Activated CD4-positive, alpha-beta memory T cell treated with anti-CD3 and anti-CD28 coated beads for 36 hours (primary cell): ENCODE results near the gene OXTR. TPM values are rescaled to one million over a fixed set of nuclear protein-coding genes. Genes with fewer than 3 reads are reported as not detected.

Experiments
- CTCF ChIA-PET: fragments of 350-600 bp; sonication (Branson Sonifier 250); formaldehyde crosslinking; loops from one replicate; lab custom pipeline; 2021; ENCODE audit warnings: antibody characterized with exemption, inconsistent platforms; lab: Charles Lee
- POLR2A ChIA-PET: fragments of 350-600 bp; sonication (Branson Sonifier 250); formaldehyde crosslinking; loops from one replicate; lab custom pipeline; 2021; ENCODE audit warnings: antibody characterized with exemption; lab: Charles Lee
- DNase-seq: peaks from one replicate; pipeline ENCODE4 v3.0.0-alpha.2; 2020
- H3K27ac Mint-ChIP-seq: one replicate; pipeline ENCODE4 v1.8.0; 2021; ENCODE audit warnings: mixed read lengths
- H3K27me3 Mint-ChIP-seq: one replicate; pipeline ENCODE4 v1.8.0; 2021; ENCODE audit warnings: mixed read lengths
- H3K36me3 Mint-ChIP-seq: one replicate; pipeline ENCODE4 v1.8.0; 2021; ENCODE audit warnings: mixed read lengths
- H3K4me1 Mint-ChIP-seq: one replicate; pipeline ENCODE4 v1.8.0; 2021; ENCODE audit warnings: low read depth, mixed read lengths
- H3K4me3 Mint-ChIP-seq: one replicate; pipeline ENCODE4 v1.8.0; 2021; ENCODE audit warnings: mild to moderate bottlenecking, mixed read lengths
- H3K9me3 Mint-ChIP-seq: one replicate; pipeline ENCODE4 v1.8.0; 2021; ENCODE audit warnings: mixed read lengths
- intact Hi-C: fragments of 100-400 bp; cut with micrococcal nuclease; formaldehyde crosslinking; loops from one replicate; pipeline ENCODE4 v1.15.1; 2023
- total RNA-seq, 2 experiments: library from RNA; stranded (reverse); gene quantifications; one replicate each; pipeline ENCODE4 v1.2.3, GENCODE V29; 2021

The OXTR gene
- total RNA-seq, 2 experiments from 2014 or later = 0.64 to 1.1 TPM

GRCh38 chr3:8736436-8736835 lies 33.0 kb downstream of the OXTR start:
- no peak overlapping the region for H3K4me3 Mint-ChIP-seq
- intact Hi-C loops = no loop called here
- H3K36me3 Mint-ChIP-seq = no peaks in the 10 kb centered on the region
- no peak for DNase-seq
- no peaks in the 10 kb centered on the region for H3K4me1 Mint-ChIP-seq
- CTCF ChIA-PET = no interaction called here
- H3K27me3 Mint-ChIP-seq = peaks cover 6% of the 10 kb centered on the region
- no peaks in the 10 kb centered on the region for H3K9me3 Mint-ChIP-seq
- H3K27ac Mint-ChIP-seq = no peak overlapping the region
- POLR2A ChIA-PET = no interaction called here

- no peaks in the 10 kb centered on the region for H3K4me1 Mint-ChIP-seq
- H3K4me3 Mint-ChIP-seq = no peak overlapping the region
- no peak for DNase-seq
- peaks cover 5% of the 10 kb centered on the region for H3K27me3 Mint-ChIP-seq
- no peaks in the 10 kb centered on the region for H3K36me3 Mint-ChIP-seq
- CTCF ChIA-PET = no interaction called here
- intact Hi-C loops = no loop called here
- H3K27ac Mint-ChIP-seq = no peak overlapping the region
- POLR2A ChIA-PET = no interaction called here
- H3K9me3 Mint-ChIP-seq = no peaks in the 10 kb centered on the region
Measured at GRCh38 chr3:8734908-8735307, 34.5 kb downstream of the OXTR start.

- Mint-ChIP-seq H3K9me3 (no peaks in the 10 kb centered on the region), H3K4me1 (no peaks in the 10 kb centered on the region), H3K4me3 (no peak overlapping the region), H3K27me3 (peaks cover 5% of the 10 kb centered on the region), H3K27ac (peak overlapping the region; percentile 15), H3K36me3 (no peaks in the 10 kb centered on the region)
- ChIA-PET CTCF (no interaction called here), POLR2A (no interaction called here)
- intact Hi-C loops = no loop called here
- no peak for DNase-seq
Measured at GRCh38 chr3:8734137-8734878, 35.1 kb downstream of the OXTR start.

GRCh38 chr3:8733332-8734094 lies 35.9 kb downstream of the OXTR start, which contains the start of gene CAV3:
TSS of gene CAV3 (plus strand) at chr3:8733802. CDS start at chr3:8733877, 75 bp downstream.
- Mint-ChIP-seq H3K27me3 (peaks cover 5% of the 10 kb centered on the region), H3K36me3 (no peaks in the 10 kb centered on the region), H3K4me1 (no peaks in the 10 kb centered on the region), H3K9me3 (no peaks in the 10 kb centered on the region), H3K27ac (peak within 1 kb of the TSS; percentile 15), H3K4me3 (no peak within 1 kb of the TSS)
- DNase-seq = no peak
- intact Hi-C loops = no loop called here
- ChIA-PET CTCF (no interaction called here), POLR2A (no interaction called here)

GRCh38 chr3:8732413-8732812 lies 37.0 kb downstream of the OXTR start:
- intact Hi-C loops = no loop called here
- H3K36me3 Mint-ChIP-seq = no peaks in the 10 kb centered on the region
- H3K9me3 Mint-ChIP-seq = no peaks in the 10 kb centered on the region
- ChIA-PET POLR2A (no interaction called here), CTCF (interaction anchor here (1.1 kb wide), 1 partner anchor 317 kb away, joined by 3 read pairs; no protein-coding TSS in a partner anchor)
- H3K4me3 Mint-ChIP-seq = no peak overlapping the region
- no peak overlapping the region for H3K27ac Mint-ChIP-seq
- no peaks in the 10 kb centered on the region for H3K4me1 Mint-ChIP-seq
- peaks cover 3% of the 10 kb centered on the region for H3K27me3 Mint-ChIP-seq
- DNase-seq = no peak

- Mint-ChIP-seq H3K27me3 (peaks cover under 1% of the 10 kb centered on the region), H3K9me3 (no peaks in the 10 kb centered on the region), H3K27ac (no peak overlapping the region), H3K36me3 (no peaks in the 10 kb centered on the region), H3K4me3 (no peak overlapping the region), H3K4me1 (no peaks in the 10 kb centered on the region)
- POLR2A ChIA-PET = no interaction called here
- CTCF ChIA-PET = interaction anchor here (0.6 kb wide), 1 partner anchor 687 kb away, joined by 3 read pairs; no protein-coding TSS in a partner anchor
- intact Hi-C loops = no loop called here
- DNase-seq = no peak
Measured at GRCh38 chr3:8730656-8731055, 38.8 kb downstream of the OXTR start.

GRCh38 chr3:8729479-8729878 lies 39.9 kb downstream of the OXTR start:
- ChIA-PET CTCF (interaction anchor here (0.7 to 1.6 kb wide), 2 partner anchors 11 to 43 kb away, joined by 3 to 4 read pairs; no protein-coding TSS in a partner anchor), POLR2A (no interaction called here)
- no peak overlapping the region for H3K4me3 Mint-ChIP-seq
- no peak overlapping the region for H3K27ac Mint-ChIP-seq
- no peaks in the 10 kb centered on the region for H3K27me3 Mint-ChIP-seq
- no peaks in the 10 kb centered on the region for H3K9me3 Mint-ChIP-seq
- intact Hi-C loops = no loop called here
- no peak for DNase-seq
- H3K4me1 Mint-ChIP-seq = no peaks in the 10 kb centered on the region
- no peaks in the 10 kb centered on the region for H3K36me3 Mint-ChIP-seq

- Mint-ChIP-seq H3K27ac (no peak overlapping the region), H3K9me3 (no peaks in the 10 kb centered on the region), H3K4me1 (no peaks in the 10 kb centered on the region), H3K4me3 (no peak overlapping the region), H3K36me3 (no peaks in the 10 kb centered on the region), H3K27me3 (no peaks in the 10 kb centered on the region)
- DNase-seq = no peak
- CTCF ChIA-PET = no interaction called here
- POLR2A ChIA-PET = no interaction called here
- intact Hi-C loops = no loop called here
Measured at GRCh38 chr3:8727605-8728512, 41.6 kb downstream of the OXTR start.

GRCh38 chr3:8724108-8724752 lies 45.2 kb downstream of the OXTR start:
- POLR2A ChIA-PET = no interaction called here
- Mint-ChIP-seq H3K36me3 (no peaks in the 10 kb centered on the region), H3K4me3 (no peak overlapping the region), H3K27me3 (no peaks in the 10 kb centered on the region), H3K27ac (no peak overlapping the region), H3K4me1 (no peaks in the 10 kb centered on the region), H3K9me3 (no peaks in the 10 kb centered on the region)
- DNase-seq = no peak
- intact Hi-C loops = no loop called here
- CTCF ChIA-PET = no interaction called here

- intact Hi-C loops = no loop called here
- Mint-ChIP-seq H3K4me3 (no peak overlapping the region), H3K27me3 (no peaks in the 10 kb centered on the region), H3K27ac (no peak overlapping the region), H3K9me3 (no peaks in the 10 kb centered on the region), H3K4me1 (no peaks in the 10 kb centered on the region), H3K36me3 (no peaks in the 10 kb centered on the region)
- ChIA-PET CTCF (no interaction called here), POLR2A (no interaction called here)
- DNase-seq = no peak
Measured at GRCh38 chr3:8723612-8724011, 45.8 kb downstream of the OXTR start.

- DNase-seq = no peak
- no peak overlapping the region for H3K4me3 Mint-ChIP-seq
- no peak overlapping the region for H3K27ac Mint-ChIP-seq
- H3K36me3 Mint-ChIP-seq = no peaks in the 10 kb centered on the region
- intact Hi-C loops = no loop called here
- ChIA-PET CTCF (no interaction called here), POLR2A (no interaction called here)
- no peaks in the 10 kb centered on the region for H3K4me1 Mint-ChIP-seq
- H3K9me3 Mint-ChIP-seq = no peaks in the 10 kb centered on the region
- H3K27me3 Mint-ChIP-seq = no peaks in the 10 kb centered on the region
Measured at GRCh38 chr3:8722808-8723207, 46.6 kb downstream of the OXTR start.
